Fibroblast of villous mesenchyme (primary cell): Measurements from ENCODE around the gene RUNDC1. TPM values are rescaled to one million over a fixed set of nuclear protein-coding genes. Genes with fewer than 3 reads are reported as not detected.

Experiments used
- DNase-seq: peaks from one replicate; pipeline ENCODE4 v3.0.0-alpha.2; 2010; ENCODE audit warnings: low read depth
- H3K4me3 ChIP-seq: 2 replicates; pipeline ENCODE4 v1.5.1; 2011; ENCODE audit warnings: low read depth, mild to moderate bottlenecking, low read length
- CTCF ChIP-seq: IDR thresholded peaks from 2 replicates; pipeline ENCODE4 v1.5.1; 2012; ENCODE audit warnings: low read depth, mild to moderate bottlenecking, low read length; ENCODE audit not compliant: insufficient read depth
- small RNA-seq: library from RNA; depleted of rRNA; stranded (forward); fragments of <200 nt; gene quantifications from one replicate; pipeline ENCODE3, GENCODE V24; 2012
- total RNA-seq: library from RNA; depleted of rRNA; stranded (reverse); fragments of >200 nt; gene quantifications from 2 replicates; pipeline ENCODE4 v1.2.3, GENCODE V29; 2012

The RUNDC1 gene
- total RNA-seq, 1 donor, result 11.2 TPM

DNA sequence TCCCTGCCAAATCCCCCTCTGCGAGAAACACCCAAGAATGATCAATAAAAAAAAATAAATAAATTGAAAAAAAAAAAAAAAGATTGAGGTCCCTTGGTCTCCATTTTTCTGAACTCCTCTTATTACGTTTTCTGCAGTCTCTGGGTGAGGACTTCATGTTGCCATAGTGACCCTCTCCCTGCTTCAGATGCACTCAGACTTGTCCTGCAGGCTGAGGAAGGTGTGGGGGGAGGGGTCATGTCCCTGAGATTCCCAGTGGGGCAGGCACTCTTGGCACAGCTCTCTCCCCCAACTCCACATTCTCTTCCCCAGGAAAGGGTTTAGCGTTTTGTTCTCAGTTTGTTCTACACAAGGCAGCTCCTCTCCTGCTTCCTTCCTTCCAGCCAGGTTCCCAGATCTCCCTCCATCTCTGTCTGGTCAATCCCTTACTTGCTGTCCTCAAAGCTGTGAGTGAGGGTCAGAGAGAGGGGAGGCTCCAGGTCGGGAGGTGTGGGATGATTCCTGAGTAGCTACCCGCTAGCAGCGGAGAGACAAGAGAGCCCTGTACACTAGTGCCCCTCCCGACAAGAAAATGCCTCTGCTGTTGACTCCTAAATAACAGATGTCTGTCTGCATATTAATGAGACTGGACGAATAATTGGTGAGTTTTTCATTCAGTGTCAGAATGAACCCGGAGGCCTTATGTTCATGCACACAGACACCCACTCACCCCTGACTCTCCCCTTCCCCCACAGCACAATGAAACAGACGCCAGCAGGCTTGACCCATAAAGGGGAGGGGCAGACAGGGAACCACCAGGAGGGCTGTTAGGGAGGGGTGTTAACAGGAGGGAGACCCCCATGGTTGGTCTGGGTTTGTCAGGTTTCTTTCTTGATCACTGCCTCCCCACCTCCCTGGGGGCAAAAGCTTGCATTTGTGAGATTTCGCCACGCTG, 53.9 kb downstream of the RUNDC1 start:
- no peak for DNase-seq
- TF ChIP-seq CTCF, result no peak
- H3K4me3 ChIP-seq, result no peak overlapping the region

- H3K4me3 ChIP-seq, result no peak overlapping the region
- TF ChIP-seq CTCF, result no peak
- no peak for DNase-seq
Observed at GRCh38 chr17:43034894-43035293, 54.5 kb downstream of the RUNDC1 start.

DNA sequence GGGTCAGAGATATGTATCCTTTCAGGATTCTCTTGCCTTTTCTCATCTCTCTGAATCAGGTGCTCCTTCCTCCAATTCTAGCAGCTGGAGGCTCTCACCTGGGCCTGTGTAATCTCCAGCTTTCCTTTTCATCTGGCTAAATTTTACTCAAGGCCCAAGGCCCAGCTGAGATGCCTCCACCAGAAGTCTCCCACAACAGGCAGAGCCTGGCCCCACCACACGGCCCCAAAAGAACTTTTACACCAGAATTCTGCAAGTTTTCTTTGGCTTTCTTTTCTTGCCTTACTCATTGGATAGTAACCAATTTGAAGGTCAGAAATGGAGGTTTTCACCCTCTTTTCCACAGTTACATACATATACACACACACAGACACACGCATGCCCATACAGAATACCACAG, 59.3 kb downstream of the RUNDC1 start:
- TF ChIP-seq CTCF, result no peak
- DNase-seq, result no peak
- no peak overlapping the region for H3K4me3 ChIP-seq

DNA sequence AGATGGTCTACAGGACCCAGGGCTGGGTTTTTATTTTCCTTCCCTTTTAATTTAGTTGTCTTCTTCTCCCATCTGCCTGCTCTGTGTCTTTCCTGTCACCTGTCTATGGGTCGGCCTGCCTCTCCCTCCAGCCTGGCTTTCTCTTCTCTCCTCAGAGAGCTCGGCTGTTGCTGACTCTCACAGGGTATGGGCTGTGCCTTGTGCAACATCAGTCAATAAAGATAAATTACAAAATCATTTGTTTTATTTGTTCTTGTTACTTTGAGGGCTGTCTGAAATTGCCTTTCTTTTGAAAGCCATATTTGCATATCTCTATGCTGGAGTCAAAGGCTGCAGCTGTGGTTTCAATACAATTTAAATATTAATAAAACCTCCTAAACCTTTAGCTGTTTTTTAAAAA, 60.3 kb downstream of the RUNDC1 start:
- DNase-seq, result no peak
- no peak for TF ChIP-seq CTCF
- H3K4me3 ChIP-seq, result no peak overlapping the region

GRCh38 chr17:43042025-43042628, 61.8 kb downstream of the RUNDC1 start:
- no peak for DNase-seq
- no peak for TF ChIP-seq CTCF
- H3K4me3 ChIP-seq, result no peak overlapping the region

Small RNAs within 50 kb of the gene (small RNA-seq; reads per million reads assigned to genes)
- gene AARSD1, result not detected
- gene RF00561, result not detected

Other genes with a start within 250 kb of the RUNDC1 start
- gene EZH1, start 235.5 kb upstream of the RUNDC1 start, total RNA-seq, result 16.8 and 22.0 TPM in 2 replicates
- not detected in 2 replicates for gene RAMP2, start 219.3 kb upstream of the RUNDC1 start, total RNA-seq
- gene VPS25, start 207.1 kb upstream of the RUNDC1 start, total RNA-seq, result 52.2 and 53.1 TPM in 2 replicates
- 1.3 and 3.9 TPM in 2 replicates for gene WNK4, start 200.0 kb upstream of the RUNDC1 start, total RNA-seq
- gene COA3, start 181.9 kb upstream of the RUNDC1 start, total RNA-seq, result 52.2 and 66.4 TPM in 2 replicates
- gene CNTD1, start 181.7 kb upstream of the RUNDC1 start, total RNA-seq, result 0.32 TPM in 1 of 2 replicates, not detected in the other
- 70.2 and 90.2 TPM in 2 replicates for gene BECN1, start 156.3 kb upstream of the RUNDC1 start, total RNA-seq
- gene PSME3, start 147.2 kb upstream of the RUNDC1 start, total RNA-seq, result 102 and 130 TPM in 2 replicates
- 0.43 and 0.64 TPM in 2 replicates for gene AOC2, start 136.0 kb upstream of the RUNDC1 start, total RNA-seq
- under 0.01 and 0.32 TPM in 2 replicates for gene AOC3, start 129.4 kb upstream of the RUNDC1 start, total RNA-seq
- gene G6PC1, start 79.8 kb upstream of the RUNDC1 start, total RNA-seq, result not detected in 2 replicates
- 16.0 and 16.8 TPM in 2 replicates for gene AARSD1, start 16.1 kb upstream of the RUNDC1 start, total RNA-seq
- 1.3 TPM in 2 replicates for gene PTGES3L, start 485 bp upstream of the RUNDC1 start, total RNA-seq
- 1,005 and 1,254 TPM in 2 replicates for gene RPL27, start 17.9 kb downstream of the RUNDC1 start, total RNA-seq
- gene IFI35, start 26.2 kb downstream of the RUNDC1 start, total RNA-seq, result 31.5 and 34.5 TPM in 2 replicates
- gene VAT1, start 41.8 kb downstream of the RUNDC1 start, total RNA-seq, result 207 and 320 TPM in 2 replicates
- 0.97 and 1.3 TPM in 2 replicates for gene RND2, start 44.7 kb downstream of the RUNDC1 start, total RNA-seq
- gene BRCA1, start 144.8 kb downstream of the RUNDC1 start, total RNA-seq, result 11.9 and 16.8 TPM in 2 replicates
- 79.9 and 135 TPM in 2 replicates for gene NBR1, start 190.6 kb downstream of the RUNDC1 start, total RNA-seq
- 11.0 and 11.7 TPM in 2 replicates for gene TMEM106A, start 231.3 kb downstream of the RUNDC1 start, total RNA-seq
- gene CCDC200, start 248.1 kb downstream of the RUNDC1 start, total RNA-seq, result not detected in 2 replicates